H1 (cell line): Measurements from ENCODE around the gene ATP11C. TPM values are rescaled to one million over a fixed set of nuclear protein-coding genes. Genes with fewer than 3 reads are reported as not detected.

Experiments
- CTCF ChIA-PET: fragments of 300-600 bp; sonication (Branson Sonifier 250); formaldehyde crosslinking; loops from one replicate; lab custom pipeline; 2021; ENCODE audit not compliant: partially characterized antibody; lab: Charles Lee
- POLR2A ChIA-PET: fragments of 300-600 bp; sonication (Branson Sonifier 250); formaldehyde crosslinking; loops from one replicate; lab custom pipeline; 2021; ENCODE audit warnings: inconsistent platforms; ENCODE audit not compliant: partially characterized antibody; lab: Charles Lee
- DNase-seq, 2 experiments: peaks; one replicate each; pipeline versions ENCODE4 v3.0.0 to v3.0.0-alpha.2; 2010 to 2022; ENCODE audit warnings: low spot score in 2 of 2, low read depth in 1 of 2, mixed read lengths in 1 of 2
- FAIRE-seq: peaks from 2 replicates; lab custom pipeline; 2011; peaks lifted over from hg19 to GRCh38; lab: Jason Lieb, UNC
- H2AFZ ChIP-seq: 2 replicates; pipeline ENCODE4 v1.8.1; 2012; ENCODE audit warnings: low read length, inconsistent platforms
- H2AK5ac ChIP-seq: 2 replicates; pipeline ENCODE4 v1.6.1; 2013; ENCODE audit warnings: low read depth, low read length
- H2BK120ac ChIP-seq: replicated peaks from 2 replicates; pipeline ENCODE3; 2013; ENCODE audit warnings: low read depth, low read length, inconsistent platforms
- H2BK12ac ChIP-seq: 2 replicates; pipeline ENCODE4 v1.6.1; 2013; ENCODE audit warnings: low read depth, low read length
- H2BK15ac ChIP-seq: 2 replicates; pipeline ENCODE4 v1.6.1; 2013; ENCODE audit warnings: low read length
- H2BK20ac ChIP-seq: 2 replicates; pipeline ENCODE4 v1.6.1; 2013; ENCODE audit warnings: low read length
- H2BK5ac ChIP-seq: 2 replicates; pipeline ENCODE4 v1.6.1; 2013; ENCODE audit warnings: low read depth, low read length
- H3K14ac ChIP-seq: 2 replicates; pipeline ENCODE4 v1.6.1; 2013; ENCODE audit warnings: inconsistent platforms; ENCODE audit not compliant: insufficient read length
- H3K18ac ChIP-seq: 2 replicates; pipeline ENCODE4 v1.6.1; 2013; ENCODE audit warnings: low read length; ENCODE audit errors: extremely low read depth
- H3K23ac ChIP-seq: 2 replicates; pipeline ENCODE4 v1.6.1; 2013; ENCODE audit warnings: inconsistent platforms; ENCODE audit not compliant: insufficient read length
- H3K23me2 ChIP-seq: 2 replicates; pipeline ENCODE4 v1.6.1; 2013; ENCODE audit warnings: low read depth, low read length
- H3K27ac ChIP-seq: 2 replicates; pipeline ENCODE4 v1.6.1; 2011; ENCODE audit warnings: low read depth, low read length, inconsistent platforms
- H3K27me3 ChIP-seq, 4 experiments: replicated peaks in 1 of 4; 1 replicate in 1 of 4; 2 replicates in 3 of 4; pipeline versions ENCODE4 v1.6.1 to v1.8.1; 2011 to 2013; ENCODE audit warnings: low read length in 3 of 4, mild to moderate bottlenecking in 3 of 4, inconsistent platforms in 2 of 4, mixed read lengths in 2 of 4, moderate library complexity in 1 of 4; ENCODE audit not compliant: control insufficient read depth in 3 of 4, insufficient read depth in 3 of 4; ENCODE audit errors: extremely low read depth in 1 of 4
- H3K36me3 ChIP-seq, 4 experiments: 2 replicates each; pipeline versions ENCODE4 v1.6.1 to v1.8.1; 2011 to 2013; ENCODE audit warnings: mild to moderate bottlenecking in 4 of 4, low read length in 3 of 4, moderate library complexity in 2 of 4, control low read depth in 1 of 4, inconsistent platforms in 1 of 4; ENCODE audit not compliant: insufficient read depth in 4 of 4, control insufficient read depth in 2 of 4
- H3K4ac ChIP-seq: replicated peaks from 2 replicates; pipeline ENCODE3; 2013; ENCODE audit warnings: low read length, low read depth, mixed read lengths, inconsistent platforms; ENCODE audit not compliant: insufficient read length
- H3K4me1 ChIP-seq, 4 experiments: replicated peaks in 1 of 4; 1 replicate in 1 of 4; 2 replicates in 3 of 4; pipeline versions ENCODE4 v1.6.1 to v1.8.1; 2011 to 2013; ENCODE audit warnings: low read length in 3 of 4, inconsistent platforms in 2 of 4, mixed read lengths in 1 of 4; ENCODE audit not compliant: insufficient read depth in 4 of 4, control insufficient read depth in 3 of 4
- H3K4me2 ChIP-seq, 2 experiments: 2 replicates each; pipeline versions ENCODE4 v1.6.1 to v1.8.1; 2011 to 2013; ENCODE audit warnings: low read depth in 2 of 2, low read length in 2 of 2, control low read depth in 1 of 2, inconsistent platforms in 1 of 2, mild to moderate bottlenecking in 1 of 2; ENCODE audit not compliant: insufficient read depth in 1 of 2
- H3K4me3 ChIP-seq, 4 experiments: fragments of 200-600, 300-600 bp in 1 of 4; sonication (generic), shearing (Covaris generic), sonication (Bioruptor Twin) in 1 of 4; 2 replicates each; pipeline versions ENCODE4 v1.5.1 to v1.8.1; 2011 to 2016; ENCODE audit warnings: low read length in 4 of 4, low read depth in 3 of 4, control low read depth in 2 of 4, inconsistent platforms in 2 of 4, mild to moderate bottlenecking in 2 of 4, mixed read lengths in 1 of 4, moderate library complexity in 1 of 4; ENCODE audit not compliant: insufficient read depth in 2 of 4; ENCODE audit errors: extremely low read depth in 1 of 4
- H3K56ac ChIP-seq: replicated peaks from 2 replicates; pipeline ENCODE3; 2013; ENCODE audit warnings: low read depth, mild to moderate bottlenecking, mixed read lengths, low read length, inconsistent platforms; ENCODE audit not compliant: insufficient read length
- H3K79me1 ChIP-seq: 2 replicates; pipeline ENCODE4 v1.6.1; 2013; ENCODE audit warnings: low read depth, low read length, control low read depth
- H3K79me2 ChIP-seq, 2 experiments: 2 replicates each; pipeline versions ENCODE4 v1.6.1 to v1.8.1; 2012 to 2013; ENCODE audit warnings: low read length in 2 of 2, mild to moderate bottlenecking in 2 of 2, inconsistent platforms in 1 of 2; ENCODE audit not compliant: insufficient read depth in 2 of 2, control insufficient read depth in 1 of 2
- H3K9ac ChIP-seq, 4 experiments: replicated peaks in 1 of 4; 1 replicate in 1 of 4; 2 replicates in 3 of 4; pipeline versions ENCODE4 v1.6.1 to v1.8.1; 2011 to 2013; ENCODE audit warnings: low read depth in 3 of 4, low read length in 3 of 4, control low read depth in 2 of 4, mild to moderate bottlenecking in 2 of 4, moderate library complexity in 2 of 4, inconsistent platforms in 1 of 4; ENCODE audit errors: extremely low read depth in 1 of 4
- H3K9me3 ChIP-seq, 2 experiments: 2 replicates each; pipeline versions ENCODE4 v1.6.1 to v1.8.1; 2012 to 2013; ENCODE audit warnings: mild to moderate bottlenecking in 2 of 2, moderate library complexity in 2 of 2, control low read depth in 1 of 2, inconsistent platforms in 1 of 2, low read depth in 1 of 2, low read length in 1 of 2, mixed read lengths in 1 of 2; ENCODE audit not compliant: insufficient read depth in 2 of 2
- H4K20me1 ChIP-seq, 2 experiments: replicated peaks in 1 of 2; 2 replicates each; pipeline versions ENCODE3 to v1.8.1; 2011 to 2013; ENCODE audit warnings: inconsistent platforms in 2 of 2, low read length in 2 of 2, mild to moderate bottlenecking in 1 of 2; ENCODE audit not compliant: insufficient read depth in 2 of 2, control insufficient read depth in 1 of 2
- H4K5ac ChIP-seq: 2 replicates; pipeline ENCODE4 v1.6.1; 2013; ENCODE audit warnings: low read length, low read depth, mixed read lengths, inconsistent platforms; ENCODE audit not compliant: insufficient read length
- H4K8ac ChIP-seq: 2 replicates; pipeline ENCODE4 v1.8.0; 2013; ENCODE audit warnings: mild to moderate bottlenecking, moderate library complexity, low read length, inconsistent platforms; ENCODE audit not compliant: insufficient read depth; ENCODE audit errors: extremely low read depth
- H4K91ac ChIP-seq: replicated peaks from 2 replicates; pipeline ENCODE3; 2013; ENCODE audit warnings: low read length, mixed read lengths, inconsistent platforms; ENCODE audit not compliant: insufficient read length
- BCL11A ChIP-seq, 2 experiments: IDR thresholded peaks; one replicate each; pipeline ENCODE4 v1.6.1; 2011; ENCODE audit warnings: low read depth in 2 of 2, low read length in 2 of 2, mild to moderate bottlenecking in 2 of 2
- WGBS, 2 experiments: shearing (Covaris generic) in 1 of 2; methylation state at CpG; one replicate each; pipeline versions ENCODE4 v1.1.6 to v1.1.7; 2013 to 2015; ENCODE audit warnings: low lambda C conversion rate in 2 of 2, mixed read lengths in 2 of 2, inconsistent platforms in 1 of 2, low coverage in 1 of 2, missing lambda C conversion rate in 1 of 2; ENCODE audit not compliant: insufficient replicate concordance in 2 of 2, insufficient coverage in 1 of 2, insufficient read length in 1 of 2; ENCODE audit errors: extremely low coverage in 1 of 2, missing lambda C conversion rate in 1 of 2; 5-methylcytosine and 5-hydroxymethylcytosine counted together
- polyA plus RNA-seq, 7 experiments: library from polyadenylated mRNA; depleted of rRNA in 3 of 7; stranded (reverse) in 5 of 7; unstranded in 2 of 7; fragments of >200 nt in 5 of 7; fragments of 200-250 nt in 2 of 7; gene quantifications; 1 replicate in 5 of 7; 2 replicates in 1 of 7; 4 replicates in 1 of 7; pipeline versions ENCODE4 v1.2.1 to v1.2.3, GENCODE V29; 2011 to 2013; ENCODE audit warnings: missing spikeins in 2 of 7, mixed read lengths in 2 of 7
- total RNA-seq: library from RNA; stranded (reverse); fragmentation: NEBNext Ultra II Directional; extraction: Animal tissue kit (Norgen Biotek cat#: 25700); gene quantifications from 2 replicates; pipeline ENCODE4 v1.2.1, GENCODE V29; 2021

ATP11C gene
- total and polyA plus RNA-seq, 2 of the 8 experiments (the other 6 are each of a cell fraction or from before 2014, with no cell fraction given): 14.7 to 52.1 TPM

DNA sequence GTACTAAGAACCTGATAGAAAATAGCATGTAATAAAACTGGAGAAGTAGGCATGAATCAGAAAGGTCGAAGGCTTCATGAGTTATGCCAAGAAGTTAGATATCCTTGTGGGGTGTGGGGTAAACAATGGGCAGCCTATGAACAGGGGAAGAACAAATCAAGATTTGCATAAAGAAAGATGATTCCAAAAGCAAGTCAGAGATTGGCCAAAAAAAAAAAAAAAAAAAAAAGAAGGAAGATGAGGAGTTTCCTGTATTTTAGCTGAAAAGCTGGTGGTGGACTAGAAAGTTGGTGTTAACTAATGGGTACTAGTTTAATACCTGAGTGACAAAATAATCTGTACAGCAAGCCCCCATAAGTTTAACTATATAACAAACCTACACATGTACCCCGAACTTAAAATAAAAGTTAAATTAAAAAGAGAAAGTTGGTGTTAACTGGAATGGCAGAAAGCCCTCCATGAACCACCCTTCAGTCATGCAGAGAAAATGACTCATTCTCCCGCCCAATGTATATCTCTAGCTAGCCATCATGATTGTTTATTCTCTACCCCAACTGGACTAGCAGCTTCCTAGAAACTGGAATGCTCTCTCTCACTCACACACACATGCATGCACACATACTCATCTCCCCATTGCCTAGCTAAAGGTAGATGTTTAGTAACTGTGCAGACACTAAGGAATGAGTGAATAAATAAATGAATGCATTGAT lies 41.7 kb downstream of the ATP11C start:
- Histone ChIP-seq H2BK15ac (no peak overlapping the region), H3K4me1 (no peaks in the 10 kb centered on the region), H2AK5ac (no peak overlapping the region), H3K27me3 (no peaks in the 10 kb centered on the region), H3K9me3 (no peaks in the 10 kb centered on the region), H4K8ac (no peak overlapping the region), H3K79me1 (no peaks in the 10 kb centered on the region), H2BK12ac (no peak overlapping the region), H3K18ac (no peak overlapping the region), H3K4me2 (no peak overlapping the region), H3K23me2 (no peaks in the 10 kb centered on the region), H3K79me2 (peaks cover 0 to 69% of the 10 kb centered on the region in 2 experiments; a peak in 2 of 4 replicates), H2BK20ac (no peak overlapping the region), H2BK5ac (no peak overlapping the region), H3K36me3 (no peaks in the 10 kb centered on the region), H3K56ac (no peak overlapping the region), H2BK120ac (no peak overlapping the region), H3K23ac (no peak overlapping the region)
- no peak for DNase-seq
- 89% methylated on average over 3 of the region's 3 CpGs; no CpG with 5 or more reads in 1 of the 2 experiments for WGBS, 2 experiments
- ChIA-PET CTCF (interaction anchor here (0.6 to 1.5 kb wide), 2 partner anchors 12 to 54 kb away, joined by 3 to 4 read pairs; no protein-coding TSS in a partner anchor), POLR2A (no interaction called here)
- FAIRE-seq: no peak
- no peak for TF ChIP-seq BCL11A (IDR thresholded peaks at IDR 0.05; ENCODE audit: low read depth in 2 of 2, low read length in 2 of 2)
- TF ChIP-seq, all 59 proteins: peak for 0
- no peak overlapping the region for H4K5ac ChIP-seq
- no peaks in the 10 kb centered on the region for H4K20me1 ChIP-seq
- H3K14ac ChIP-seq: no peak overlapping the region
- H3K4me3 ChIP-seq: no peak overlapping the region
- no peak overlapping the region for H2AFZ ChIP-seq
- no peak overlapping the region for H3K27ac ChIP-seq
- no peak overlapping the region for H3K4ac ChIP-seq
- H4K91ac ChIP-seq: no peak overlapping the region
- no peak overlapping the region for H3K9ac ChIP-seq
